ENCODE results near the gene TMEM222.

Gene TMEM222

DNA sequence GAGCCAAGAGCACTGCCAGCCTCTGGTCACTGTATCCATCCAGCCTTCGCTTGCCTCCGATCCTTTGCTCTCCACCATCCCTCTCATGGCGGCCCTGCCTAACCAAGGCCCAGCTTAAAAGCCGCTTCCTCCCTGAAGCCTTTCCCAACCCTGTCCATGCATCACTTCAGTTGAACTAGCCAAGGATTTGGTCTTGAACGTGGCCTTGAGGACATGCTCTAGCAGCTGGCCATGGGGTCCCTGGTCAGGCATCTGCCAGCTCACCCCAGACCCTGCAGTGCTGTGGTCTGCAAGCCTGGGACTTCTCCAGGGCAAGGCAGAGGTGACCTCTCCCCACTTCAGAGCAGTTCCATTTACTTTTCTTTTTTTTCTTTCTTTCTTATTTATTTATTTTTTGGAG is 14.8 kb downstream of the TMEM222 start:
- Histone ChIP-seq H3K4me3 (no peak overlapping the region), H3K27ac (no peak overlapping the region)

DNA sequence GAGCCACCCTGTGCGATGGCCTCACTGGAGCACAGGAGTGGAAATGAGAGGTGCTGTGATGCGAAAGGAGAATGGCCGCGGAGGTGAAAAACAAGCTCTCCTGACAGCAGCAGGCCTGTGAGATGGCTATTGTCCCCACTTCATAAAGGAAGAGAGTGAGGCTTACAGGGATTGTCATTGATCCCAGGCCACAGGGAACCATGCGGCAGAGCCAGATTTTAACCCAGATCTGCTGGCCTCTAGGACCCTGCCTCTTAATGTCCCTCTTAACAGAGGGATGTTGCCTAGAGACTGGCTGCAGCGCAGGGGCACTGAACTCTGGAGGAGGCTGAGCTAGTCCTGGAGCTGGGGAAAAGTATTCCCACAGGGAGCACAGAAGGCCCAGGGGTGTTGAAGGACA is 16.8 kb downstream of the TMEM222 start:
- Histone ChIP-seq H3K4me3 (no peak overlapping the region), H3K27ac (peak overlapping the region in 1 of 21 experiments; percentile 14)

DNA sequence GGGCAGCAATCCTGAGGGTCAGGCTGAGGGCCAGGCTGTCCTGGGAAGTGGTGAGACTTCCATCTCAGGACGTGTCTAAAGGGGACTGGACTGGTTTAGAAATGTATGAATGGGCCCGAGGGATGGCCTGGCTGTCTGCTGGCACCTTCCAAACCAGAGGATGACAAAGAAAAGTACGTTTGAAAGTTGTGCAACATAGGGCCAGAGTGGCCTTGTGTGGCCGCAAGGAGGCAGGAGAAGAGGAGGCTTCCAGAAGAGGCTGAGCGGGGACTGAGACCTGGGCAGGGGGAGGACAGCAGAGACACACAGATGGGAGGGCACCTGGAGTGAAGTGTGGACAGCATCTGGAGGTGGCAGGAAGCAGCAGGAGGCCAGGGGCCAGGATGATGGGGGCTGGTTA is 17.2 kb downstream of the TMEM222 start:
- H3K4me3 ChIP-seq, result no peak overlapping the region
- H3K27ac ChIP-seq, result peak overlapping the region in 3 of 21 experiments; percentile 6 to 14 (median 8)

DNA sequence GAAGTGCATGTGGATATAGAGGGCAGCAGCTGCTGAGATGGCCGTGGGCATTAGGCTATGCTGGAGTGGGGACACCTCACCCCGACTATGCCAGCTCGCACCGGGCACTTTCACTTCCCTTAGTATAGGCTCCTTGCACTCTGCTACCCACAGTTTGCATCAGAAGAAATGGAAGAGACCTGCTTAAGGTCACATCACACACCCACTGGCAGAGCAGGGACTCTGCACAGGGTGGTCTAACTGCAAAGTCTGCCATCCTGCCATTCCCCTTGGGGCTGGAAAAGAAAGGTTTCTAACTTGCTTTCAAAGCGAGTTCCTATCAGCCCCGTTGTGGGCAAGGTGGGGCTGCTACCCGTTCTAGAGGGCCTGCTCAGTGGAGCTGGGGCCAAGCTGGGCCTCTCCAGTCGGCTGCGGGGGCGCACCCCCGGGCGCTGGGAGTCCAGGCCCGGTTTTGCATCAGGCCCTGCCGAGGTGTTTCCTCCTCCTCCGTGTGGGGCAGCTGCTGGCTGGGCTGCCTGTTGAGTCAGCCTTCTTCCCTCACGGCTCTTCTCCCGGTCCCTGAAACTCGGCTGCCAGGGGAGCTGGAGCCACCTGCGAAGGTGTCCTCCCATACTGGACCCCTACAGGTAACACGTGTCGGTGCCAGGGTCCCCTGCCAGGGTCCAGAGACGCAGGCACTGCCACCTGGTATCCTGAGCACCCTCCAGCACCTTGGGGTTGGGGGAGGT is 19.7 kb downstream of the TMEM222 start, which contains the start of gene SYTL1:
SYTL1 (plus strand) TSS at position 498 of the 728 bp plus-strand sequence. CDS start 3,313 bp downstream, outside the sequence.
- H3K27ac ChIP-seq, result peak within 1 kb of the TSS; percentile 34 to 99 (median 91)
- peak within 1 kb of the TSS; percentile 31 to 60 (median 43) for H3K4me3 ChIP-seq

DNA sequence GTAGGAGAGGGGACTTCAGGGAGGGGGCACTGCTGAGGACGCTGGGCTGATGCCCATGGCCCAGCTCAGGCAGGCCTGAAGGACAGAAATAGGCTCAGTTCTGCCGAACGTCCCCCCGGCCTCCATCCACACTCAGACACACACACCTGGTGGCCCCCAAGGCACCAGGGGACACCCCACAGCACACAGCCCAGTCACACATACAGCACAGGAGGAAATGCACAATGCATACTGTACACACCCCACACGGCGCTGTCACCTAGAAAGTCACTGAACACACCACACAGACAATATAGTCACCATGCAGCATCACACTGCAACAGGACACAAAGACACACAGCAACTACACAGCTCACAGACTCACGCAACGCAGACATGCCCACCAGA is 20.4 kb downstream of the TMEM222 start:
- Histone ChIP-seq H3K4me3 (peak overlapping the region; percentile 31 to 60 (median 43)), H3K27ac (peak overlapping the region; percentile 34 to 99 (median 91))

DNA sequence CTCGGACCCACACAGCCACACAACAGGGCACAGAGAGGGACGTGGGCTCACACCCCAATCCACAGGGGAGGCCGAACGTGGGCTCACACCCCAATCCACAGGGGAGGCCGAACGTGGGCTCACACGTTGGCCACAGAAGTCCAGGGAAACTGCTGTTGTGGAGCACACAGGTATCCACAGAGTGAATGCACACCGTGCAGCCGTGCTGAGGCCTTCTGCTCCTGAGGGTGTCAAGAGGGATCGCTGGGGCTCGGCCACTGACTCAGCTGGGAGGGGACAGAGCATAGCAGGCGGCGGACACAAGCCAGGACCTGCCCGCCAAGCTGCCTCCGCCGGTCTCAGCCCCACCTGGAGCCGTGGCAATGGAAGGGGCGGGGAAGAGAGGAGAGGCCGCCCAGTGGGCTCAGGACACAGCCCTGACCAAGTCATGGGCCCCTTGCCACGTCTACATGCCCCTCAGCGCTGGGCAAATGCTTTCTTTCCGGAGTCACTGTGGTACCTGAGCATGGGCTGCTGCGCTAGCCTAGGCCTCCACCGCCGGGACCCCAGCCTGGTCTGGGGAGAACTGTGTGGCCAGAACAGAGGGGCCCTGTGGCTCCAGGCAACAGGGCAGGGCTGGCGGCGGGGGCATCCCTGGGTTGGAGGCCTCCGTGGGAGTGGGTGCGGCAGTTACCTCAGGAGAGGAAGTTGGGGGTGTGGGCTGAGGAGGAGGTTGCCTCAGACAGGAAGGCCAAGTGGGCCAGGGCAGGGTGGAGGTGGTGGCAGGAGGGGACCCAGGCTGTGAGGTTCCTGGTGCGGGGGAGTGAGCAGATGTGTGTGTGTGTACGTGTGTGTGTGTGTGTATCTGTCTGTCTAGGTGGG is 21.0 kb downstream of the TMEM222 start:
- peak overlapping the region; percentile 69 to 99 (median 91) for H3K27ac ChIP-seq

DNA sequence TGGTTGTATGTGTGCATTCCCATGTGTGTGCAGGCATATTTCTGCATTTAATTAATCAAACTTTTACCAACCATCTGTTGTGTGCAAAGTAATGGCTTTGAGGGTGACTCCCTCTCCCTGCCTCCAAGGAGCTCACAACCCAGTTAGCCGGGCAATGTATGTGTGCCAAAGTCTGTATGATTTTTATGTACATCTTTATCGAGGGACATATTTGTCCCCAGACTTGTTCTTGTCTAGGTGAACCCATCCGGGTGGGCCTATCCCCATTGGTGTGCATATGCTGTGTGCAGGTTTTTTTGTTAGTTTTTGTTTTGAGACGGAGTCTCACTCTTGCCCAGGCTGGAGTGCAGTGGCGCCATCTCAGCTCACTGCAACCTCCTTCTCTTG is 21.7 kb downstream of the TMEM222 start:
- H3K4me3 ChIP-seq, result peak overlapping the region in 6 of 7 experiments; percentile 31 to 60 (median 43)
- peak overlapping the region in 19 of 21 experiments; percentile 77 to 99 (median 91) for H3K27ac ChIP-seq

More for the DNA sequence above, 21.0 kb downstream of the TMEM222 start:
- H3K4me3 ChIP-seq, result peak overlapping the region; percentile 31 to 60 (median 43)

DNA sequence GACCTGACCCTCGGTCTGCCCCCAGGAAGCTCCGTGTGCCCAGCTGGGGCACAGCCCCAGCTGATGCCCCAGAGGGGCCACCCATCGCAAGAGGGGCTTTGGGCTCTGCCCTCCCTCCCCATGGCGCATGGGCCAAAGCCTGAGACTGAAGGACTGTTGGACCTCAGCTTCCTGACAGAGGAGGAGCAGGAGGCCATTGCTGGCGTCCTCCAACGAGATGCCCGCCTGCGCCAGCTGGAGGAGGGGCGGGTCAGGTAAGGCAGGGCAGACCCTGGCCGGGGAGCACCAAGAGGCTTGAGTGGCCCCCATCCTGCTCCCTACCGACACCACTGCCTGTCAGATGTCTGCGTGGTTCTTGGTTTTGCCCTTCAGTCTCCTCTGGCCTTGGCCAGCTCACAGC is 23.3 kb downstream of the TMEM222 start:
- peak overlapping the region in 3 of 21 experiments; percentile 24 to 45 (median 30) for H3K27ac ChIP-seq
- no peak overlapping the region for H3K4me3 ChIP-seq

DNA sequence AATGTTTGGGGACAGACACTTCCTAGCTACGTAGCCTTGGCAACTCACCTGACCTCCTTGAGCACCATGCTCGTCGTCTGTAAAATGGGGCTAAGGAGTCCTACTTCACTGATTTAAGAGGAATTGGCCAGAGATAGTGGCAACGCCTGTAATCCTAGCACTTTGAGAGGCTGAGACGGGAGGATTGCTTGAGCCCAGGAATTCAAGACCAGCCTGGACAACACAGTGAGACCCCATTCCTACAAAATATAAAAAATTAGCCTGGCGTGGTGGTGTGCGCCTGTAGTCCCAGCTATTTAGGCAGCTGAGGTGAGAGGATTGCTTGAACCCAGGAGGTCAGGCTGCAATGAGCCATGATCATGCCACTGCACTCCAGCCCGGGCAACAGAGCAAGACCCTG is 24.4 kb downstream of the TMEM222 start:
- no peak overlapping the region for H3K4me3 ChIP-seq
- no peak overlapping the region for H3K27ac ChIP-seq

DNA sequence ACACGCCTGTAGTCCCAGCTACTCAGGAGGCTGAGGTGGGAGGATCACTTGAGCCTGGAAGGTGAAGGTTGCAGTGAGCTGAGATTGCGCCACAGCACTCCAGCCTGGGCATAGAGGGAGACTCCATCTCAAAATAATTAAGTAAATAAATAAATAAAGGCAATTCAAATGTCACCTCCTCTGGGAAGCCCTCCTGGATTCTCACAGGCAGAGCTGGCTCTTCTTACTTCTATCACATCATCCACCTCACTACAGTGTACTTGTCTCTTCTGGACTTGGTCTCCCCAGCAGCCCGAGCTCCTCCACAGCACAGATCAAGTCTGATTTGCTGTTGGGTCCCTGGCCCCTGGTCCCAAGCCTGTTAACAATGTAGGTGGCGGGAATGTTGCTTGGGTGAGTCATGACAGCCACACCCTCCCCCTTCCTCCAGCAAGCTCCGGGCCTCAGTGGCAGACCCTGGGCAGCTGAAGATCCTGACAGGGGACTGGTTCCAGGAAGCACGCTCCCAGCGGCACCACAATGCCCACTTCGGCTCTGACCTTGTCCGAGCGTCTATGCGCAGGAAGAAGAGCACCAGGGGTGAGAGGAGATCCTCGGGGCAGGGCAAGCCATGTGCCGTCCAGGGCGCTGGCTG is 25.1 kb downstream of the TMEM222 start:
- no peak overlapping the region for H3K4me3 ChIP-seq
- peak overlapping the region in 7 of 21 experiments; percentile 11 to 26 (median 16) for H3K27ac ChIP-seq

DNA sequence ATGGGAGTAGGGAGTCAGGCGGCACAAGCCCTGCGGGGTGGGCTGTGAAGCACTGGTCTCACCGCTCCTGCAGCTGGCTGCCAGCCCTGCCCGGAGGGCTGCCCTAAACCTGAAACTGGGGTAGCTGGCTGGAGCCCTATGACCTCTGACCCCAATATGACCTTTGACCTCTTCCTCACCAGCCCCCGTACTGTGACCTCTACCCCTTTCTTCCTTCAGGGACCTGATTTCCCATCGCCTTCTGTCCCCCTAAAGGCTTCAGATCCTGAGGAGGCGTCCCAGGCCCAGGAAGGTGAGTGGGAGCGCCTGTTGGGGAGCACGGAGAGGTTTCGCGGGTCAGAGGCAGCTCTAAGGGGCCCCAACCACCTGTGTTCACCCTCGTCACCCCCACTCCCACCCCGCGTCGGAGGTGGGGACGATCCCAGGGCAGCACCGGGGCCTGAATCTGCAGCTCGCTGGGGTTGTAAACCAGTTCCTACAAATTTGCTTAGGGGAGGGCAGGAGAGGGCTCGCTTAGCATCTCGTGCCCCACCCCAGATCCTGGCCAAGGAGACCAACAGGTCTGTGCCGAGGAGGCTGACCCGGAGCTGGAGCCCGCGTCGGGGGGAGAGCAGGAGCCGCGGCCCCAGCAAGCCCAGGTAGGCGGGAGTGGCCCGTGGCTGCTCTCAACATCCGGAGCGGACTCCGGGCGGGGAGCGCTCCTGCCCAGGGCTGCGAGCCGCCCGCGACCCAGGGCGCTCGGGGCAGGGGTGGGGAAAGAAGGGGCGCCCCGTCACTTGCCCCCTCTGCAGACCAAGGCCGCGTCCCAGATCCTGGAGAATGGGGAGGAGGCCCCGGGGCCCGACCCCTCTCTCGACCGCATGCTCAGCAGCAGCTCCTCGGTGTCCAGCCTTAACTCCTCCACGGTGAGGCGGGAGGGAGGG is 27.2 kb downstream of the TMEM222 start:
- peak overlapping the region; percentile 13 to 35 (median 21) for H3K4me3 ChIP-seq
- H3K27ac ChIP-seq, result peak overlapping the region in 20 of 21 experiments; percentile 28 to 78 (median 64)

DNA sequence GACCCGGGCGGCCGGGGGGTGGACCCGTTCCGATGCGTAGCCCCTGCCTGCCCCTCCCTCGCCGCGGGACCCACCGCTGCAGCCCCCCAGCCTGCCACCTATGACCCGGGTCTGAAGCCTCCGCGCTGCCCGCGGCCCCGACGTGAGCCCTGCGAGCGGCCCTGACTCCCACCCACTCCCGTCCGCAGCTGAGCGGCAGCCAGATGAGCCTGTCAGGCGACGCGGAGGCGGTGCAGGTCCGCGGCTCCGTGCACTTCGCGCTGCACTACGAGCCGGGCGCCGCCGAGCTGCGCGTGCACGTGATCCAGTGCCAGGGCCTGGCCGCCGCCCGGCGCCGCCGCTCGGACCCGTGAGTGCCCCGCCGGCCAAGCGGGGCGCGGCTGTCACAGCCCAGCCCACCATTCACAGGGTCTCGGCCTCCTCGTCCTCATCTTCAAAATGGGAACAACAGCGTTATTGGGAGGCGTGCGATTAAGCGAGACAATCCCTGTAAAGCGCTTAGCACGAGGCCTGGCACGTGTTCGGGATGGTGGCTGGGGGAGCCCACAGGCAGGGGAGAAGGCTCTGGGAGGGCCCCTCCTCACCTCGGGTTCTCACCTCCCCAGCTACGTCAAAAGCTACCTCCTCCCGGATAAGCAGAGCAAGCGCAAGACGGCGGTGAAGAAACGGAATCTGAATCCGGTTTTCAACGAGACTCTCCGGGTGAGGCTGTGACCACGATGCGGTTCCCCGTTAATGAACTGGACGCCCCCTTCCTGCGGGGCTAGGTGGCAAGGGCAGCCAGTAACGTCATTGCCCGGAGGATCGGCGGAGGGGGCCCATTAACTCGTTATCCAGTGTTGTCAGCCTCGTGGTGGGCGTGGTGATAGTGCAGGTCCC is 28.1 kb downstream of the TMEM222 start:
- peak overlapping the region; percentile 13 to 35 (median 21) for H3K4me3 ChIP-seq
- peak overlapping the region in 18 of 21 experiments; percentile 10 to 78 (median 64) for H3K27ac ChIP-seq

DNA sequence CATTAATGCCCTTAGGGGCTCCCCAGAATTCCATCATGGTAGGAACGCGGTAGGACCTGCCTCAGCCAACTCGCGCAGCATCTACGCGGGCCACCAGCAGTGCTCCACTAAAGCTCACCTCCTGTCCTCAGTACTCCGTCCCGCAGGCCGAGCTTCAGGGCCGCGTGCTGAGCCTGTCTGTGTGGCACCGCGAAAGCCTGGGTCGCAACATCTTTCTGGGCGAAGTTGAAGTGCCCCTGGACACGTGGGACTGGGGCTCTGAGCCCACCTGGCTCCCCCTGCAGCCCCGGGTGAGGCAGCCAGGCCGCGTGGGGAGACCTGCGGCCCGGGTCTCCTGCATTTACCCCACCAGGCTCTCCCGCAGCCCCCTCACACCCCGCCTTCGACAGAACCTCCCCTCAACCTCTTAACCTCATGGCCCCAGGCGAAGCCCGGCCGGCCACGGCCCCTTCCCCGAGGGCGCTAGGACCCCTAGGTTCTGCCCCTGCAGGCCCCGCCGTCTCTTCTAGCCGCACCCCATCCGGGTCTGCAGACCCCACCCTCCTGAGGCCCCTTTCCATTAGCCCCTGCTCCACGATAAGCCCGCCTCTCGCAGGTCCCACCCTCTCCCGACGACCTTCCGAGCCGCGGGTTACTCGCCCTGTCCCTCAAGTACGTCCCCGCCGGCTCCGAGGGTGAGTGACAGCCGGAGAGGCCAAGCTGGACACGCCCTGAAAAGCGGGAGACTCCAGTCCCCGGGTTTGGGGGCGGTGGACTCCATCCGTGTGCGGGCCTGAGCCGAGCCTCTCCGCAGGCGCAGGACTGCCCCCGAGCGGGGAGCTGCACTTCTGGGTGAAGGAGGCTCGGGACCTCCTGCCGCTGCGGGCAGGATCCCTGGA is 28.9 kb downstream of the TMEM222 start:
- peak overlapping the region in 3 of 21 experiments; percentile 7 to 22 (median 19) for H3K27ac ChIP-seq
- no peak overlapping the region for H3K4me3 ChIP-seq

DNA sequence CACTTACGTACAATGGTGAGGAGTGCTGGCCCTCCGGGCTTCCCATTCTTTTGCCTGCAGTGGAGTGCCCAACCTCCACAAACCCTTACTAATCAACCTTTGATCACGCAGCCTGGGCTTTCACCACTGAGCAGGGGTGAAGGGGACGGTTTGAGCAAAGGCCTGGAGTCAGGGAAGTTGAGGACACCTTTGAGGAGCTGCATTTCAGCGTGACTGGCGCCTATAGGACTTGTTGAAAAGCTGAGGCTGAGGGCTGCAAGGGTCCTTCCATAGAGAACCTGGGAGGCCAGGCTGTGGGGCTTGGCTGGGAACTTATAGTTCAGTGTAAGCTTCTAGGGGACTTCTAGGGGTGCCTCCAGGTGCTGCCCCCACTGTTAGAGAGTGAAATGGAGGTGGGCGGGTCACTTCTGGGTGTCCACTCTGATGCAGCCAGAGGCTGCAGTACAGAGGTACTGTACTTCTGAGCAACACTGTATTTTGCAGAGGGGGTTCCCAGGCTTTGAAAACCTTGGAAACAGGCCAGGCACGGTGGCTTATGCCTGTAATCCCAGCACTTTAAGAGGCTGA is 29.7 kb downstream of the TMEM222 start:
- H3K27ac ChIP-seq, result peak overlapping the region in 3 of 21 experiments; percentile 7 to 22 (median 19)
- no peak overlapping the region for H3K4me3 ChIP-seq

DNA sequence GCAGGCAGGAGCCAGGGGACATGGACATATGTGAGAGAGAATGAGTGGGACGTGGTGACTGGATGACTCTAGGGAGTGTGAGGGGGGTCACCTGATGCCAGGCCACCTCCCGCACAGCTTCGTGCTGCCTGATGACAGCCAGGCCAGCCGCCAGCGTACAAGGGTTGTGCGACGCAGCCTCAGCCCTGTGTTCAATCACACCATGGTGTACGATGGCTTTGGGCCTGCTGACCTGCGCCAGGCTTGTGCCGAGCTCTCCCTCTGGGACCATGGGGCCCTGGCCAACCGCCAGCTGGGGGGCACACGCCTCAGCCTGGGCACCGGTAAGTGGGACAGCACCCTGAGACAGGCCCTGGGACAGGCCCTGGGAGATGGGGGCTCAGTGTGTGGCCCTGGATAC is 31.2 kb downstream of the TMEM222 start:
- Histone ChIP-seq H3K4me3 (no peak overlapping the region), H3K27ac (no peak overlapping the region)

DNA sequence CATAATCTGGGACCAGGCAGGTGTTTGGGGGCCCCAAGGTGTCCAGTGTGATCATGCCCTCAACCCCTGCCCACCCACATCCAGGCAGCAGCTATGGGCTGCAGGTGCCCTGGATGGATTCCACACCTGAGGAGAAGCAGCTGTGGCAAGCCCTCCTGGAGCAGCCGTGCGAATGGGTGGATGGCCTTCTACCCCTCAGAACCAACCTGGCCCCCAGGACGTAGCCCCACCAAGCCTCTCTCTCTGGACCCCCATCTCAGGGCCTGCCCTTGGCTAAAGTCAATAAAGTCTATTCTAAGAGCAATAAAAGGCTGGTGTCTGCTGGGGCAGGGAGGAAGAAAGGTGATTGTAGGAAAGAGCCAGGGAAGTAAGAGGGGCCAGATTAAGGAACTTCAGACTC is 31.7 kb downstream of the TMEM222 start:
- H3K27ac ChIP-seq, result no peak overlapping the region
- no peak overlapping the region for H3K4me3 ChIP-seq

DNA sequence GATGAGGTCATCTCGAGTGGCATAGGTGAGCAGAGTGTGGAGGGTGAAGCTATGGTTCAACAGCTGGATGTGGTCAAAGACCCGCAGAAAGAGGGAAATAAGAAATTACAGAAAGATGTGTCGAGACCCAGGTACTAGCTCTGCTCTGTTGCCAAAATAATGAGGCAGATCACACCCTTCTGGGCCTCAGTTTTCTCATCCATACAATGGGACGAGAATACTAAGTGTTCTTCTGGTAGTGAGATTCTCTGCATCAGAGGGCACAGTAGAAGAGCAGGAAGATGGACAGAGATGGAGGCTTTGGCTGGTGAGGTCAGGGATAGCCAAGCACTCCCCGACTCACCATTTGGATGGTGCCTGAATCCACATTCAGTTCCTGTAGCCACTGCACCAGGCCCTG is 33.7 kb downstream of the TMEM222 start:
- Histone ChIP-seq H3K27ac (peak overlapping the region in 2 of 21 experiments; percentile 7 to 71), H3K4me3 (no peak overlapping the region)

All from skin epidermis (tissue), 12 donors.